Neuron (in vitro differentiated cells): ENCODE results near the gene PCF11.
"Not testable (repeated sequence)": the region's sequence is repeated elsewhere in the genome, so short reads cannot be mapped to it uniquely, and the experiment has no call there.

Source experiments
- H2AFZ ChIP-seq: one replicate; pipeline ENCODE4 v1.6.1; 2013; ENCODE audit warnings: low read depth, mild to moderate bottlenecking, inconsistent platforms, low read length, moderate library complexity
- H3K27me3 ChIP-seq: one replicate; pipeline ENCODE4 v1.6.1; 2013; ENCODE audit warnings: low read length; ENCODE audit not compliant: insufficient read depth
- H3K36me3 ChIP-seq: one replicate; pipeline ENCODE4 v1.6.1; 2013; ENCODE audit warnings: low read length; ENCODE audit not compliant: insufficient read depth
- H3K4me1 ChIP-seq: one replicate; pipeline ENCODE4 v1.6.1; 2013; ENCODE audit warnings: low read length; ENCODE audit not compliant: insufficient read depth
- H3K4me3 ChIP-seq: 2 replicates; pipeline ENCODE4 v1.5.1; 2013; ENCODE audit warnings: mild to moderate bottlenecking, low read length, moderate library complexity
- H3K9me3 ChIP-seq: one replicate; pipeline ENCODE4 v1.6.1; 2013; ENCODE audit warnings: low read length

The PCF11 gene

DNA sequence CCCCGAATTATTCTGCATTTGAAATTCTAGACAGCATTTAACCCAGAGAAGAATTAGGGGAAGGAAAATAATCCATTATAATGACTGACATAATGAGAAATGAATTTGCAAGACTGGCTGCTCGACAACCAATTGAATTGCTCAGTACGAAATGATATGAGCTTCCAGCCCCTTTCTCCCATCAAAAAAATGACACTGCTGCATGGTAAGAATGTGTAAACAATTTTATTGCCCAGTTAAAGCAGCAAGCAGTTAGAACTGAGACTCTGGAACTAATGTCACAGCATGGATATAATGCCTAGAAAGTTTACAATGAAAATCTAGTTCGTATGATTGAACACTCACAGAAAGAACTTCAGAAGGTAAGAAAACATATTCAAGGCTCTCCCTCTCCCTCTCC lies 24.7 kb upstream of the PCF11 start:
- Histone ChIP-seq H3K4me3 (no peak overlapping the region), H3K27me3 (no peaks in the 10 kb centered on the region), H3K36me3 (no peaks in the 10 kb centered on the region), H3K9me3 (no peaks in the 10 kb centered on the region), H2AFZ (no peak overlapping the region), H3K4me1 (no peaks in the 10 kb centered on the region)

DNA sequence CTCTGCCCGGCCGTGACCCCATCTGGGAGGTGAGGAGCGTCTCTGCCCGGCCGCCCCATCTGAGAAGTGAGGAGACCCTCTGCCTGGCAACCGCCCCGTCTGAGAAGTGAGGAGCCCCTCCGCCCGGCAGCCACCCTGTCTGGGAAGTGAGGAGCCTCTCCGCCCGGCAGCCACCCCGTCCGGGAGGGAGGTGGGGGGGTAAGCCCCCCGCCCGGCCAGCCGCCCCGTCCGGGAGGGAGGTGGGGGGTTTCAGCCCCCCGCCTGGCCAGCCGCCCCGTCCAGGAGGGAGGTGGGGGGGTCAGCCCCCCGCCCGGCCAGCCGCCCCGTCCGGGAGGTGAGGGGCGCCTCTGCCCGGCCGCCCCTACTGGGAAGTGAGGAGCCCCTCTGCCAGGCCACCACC lies 23.7 kb upstream of the PCF11 start:
- H3K4me3 ChIP-seq, H2AFZ ChIP-seq, H3K36me3 ChIP-seq, H3K4me1 ChIP-seq, H3K9me3 ChIP-seq, H3K27me3 ChIP-seq: not testable (repeated sequence)

DNA sequence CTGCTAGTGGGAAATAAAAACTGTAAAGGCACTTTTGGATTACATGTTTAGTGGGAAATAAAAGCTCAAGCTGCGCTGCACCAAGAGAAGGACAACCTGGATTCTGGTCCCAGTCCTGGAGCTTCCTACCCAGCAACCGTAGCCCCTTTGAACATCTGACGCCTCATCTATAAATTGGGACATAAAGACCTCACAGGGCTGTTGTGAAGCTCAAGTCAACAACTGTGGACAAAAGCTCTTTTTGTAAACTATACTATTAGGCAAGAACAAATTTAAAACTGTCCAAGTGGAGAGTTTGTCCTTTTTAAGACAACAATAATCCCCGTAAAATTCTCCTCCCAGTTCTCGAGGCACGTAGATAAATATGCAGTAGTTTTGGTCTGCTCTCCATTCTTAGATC lies 17.6 kb upstream of the PCF11 start:
- Histone ChIP-seq H3K36me3 (no peaks in the 10 kb centered on the region), H2AFZ (no peak overlapping the region), H3K9me3 (no peaks in the 10 kb centered on the region), H3K27me3 (peaks cover 15% of the 10 kb centered on the region), H3K4me1 (no peaks in the 10 kb centered on the region), H3K4me3 (no peak overlapping the region)

DNA sequence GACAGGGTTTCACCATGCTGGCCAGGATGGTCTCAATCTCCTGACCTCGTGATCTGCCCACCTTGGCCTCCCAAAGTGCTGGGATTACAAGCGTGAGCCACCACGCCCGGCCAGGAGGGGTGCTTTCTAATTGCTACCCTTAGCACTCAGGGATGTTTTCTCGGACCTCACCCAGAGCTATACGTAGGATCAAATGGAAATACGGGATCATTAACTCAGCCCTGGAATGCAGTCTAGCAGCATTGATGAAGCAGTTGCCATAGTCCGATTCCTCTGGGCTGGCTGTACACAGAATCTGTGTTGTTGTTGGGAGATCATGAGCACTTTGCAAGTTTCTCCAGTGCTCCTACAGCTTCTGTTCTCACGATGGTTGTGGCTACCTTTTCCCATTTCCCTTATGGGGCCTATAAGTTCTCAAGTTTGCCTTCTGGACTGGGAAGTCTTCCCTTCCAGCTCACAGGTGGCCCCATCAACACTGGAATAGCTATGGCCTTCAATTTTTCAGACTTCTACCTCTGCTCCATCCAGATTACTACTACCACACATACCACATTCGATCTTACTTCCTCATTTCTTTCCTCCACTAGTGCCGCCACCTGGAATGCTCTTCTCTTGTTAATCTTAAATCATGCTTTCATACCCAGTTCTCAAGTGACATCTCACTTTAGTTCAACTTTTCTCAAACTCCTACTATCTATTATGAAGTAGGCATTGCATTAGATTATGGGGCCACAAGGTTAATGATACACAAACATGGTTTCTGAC lies 16.1 kb upstream of the PCF11 start:
- Histone ChIP-seq H3K4me1 (no peaks in the 10 kb centered on the region), H2AFZ (no peak overlapping the region), H3K27me3 (peaks cover 18% of the 10 kb centered on the region), H3K9me3 (no peaks in the 10 kb centered on the region), H3K36me3 (no peaks in the 10 kb centered on the region), H3K4me3 (no peak overlapping the region)

DNA sequence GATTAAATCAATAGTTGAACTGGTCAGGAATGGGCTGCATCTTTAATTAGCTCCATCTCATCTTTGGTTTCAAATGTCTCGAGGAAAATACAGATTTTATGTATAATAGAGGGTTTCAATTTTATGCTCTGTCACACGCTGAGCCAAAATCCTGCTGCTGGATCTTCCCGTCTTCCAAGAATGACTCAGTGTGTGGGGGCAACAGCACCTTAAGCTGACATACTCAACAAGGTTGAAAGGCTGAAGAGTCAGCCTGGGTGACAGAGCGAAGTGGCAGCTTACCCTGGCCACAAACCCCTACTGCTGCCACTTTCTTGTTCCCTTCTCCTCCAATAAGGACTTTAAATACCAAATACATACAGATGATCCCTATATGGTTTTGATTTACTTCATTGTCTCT lies 9.0 kb upstream of the PCF11 start:
- Histone ChIP-seq H3K27me3 (peaks cover 11% of the 10 kb centered on the region), H3K4me1 (no peaks in the 10 kb centered on the region), H3K4me3 (no peak overlapping the region), H2AFZ (no peak overlapping the region), H3K9me3 (no peaks in the 10 kb centered on the region), H3K36me3 (no peaks in the 10 kb centered on the region)

DNA sequence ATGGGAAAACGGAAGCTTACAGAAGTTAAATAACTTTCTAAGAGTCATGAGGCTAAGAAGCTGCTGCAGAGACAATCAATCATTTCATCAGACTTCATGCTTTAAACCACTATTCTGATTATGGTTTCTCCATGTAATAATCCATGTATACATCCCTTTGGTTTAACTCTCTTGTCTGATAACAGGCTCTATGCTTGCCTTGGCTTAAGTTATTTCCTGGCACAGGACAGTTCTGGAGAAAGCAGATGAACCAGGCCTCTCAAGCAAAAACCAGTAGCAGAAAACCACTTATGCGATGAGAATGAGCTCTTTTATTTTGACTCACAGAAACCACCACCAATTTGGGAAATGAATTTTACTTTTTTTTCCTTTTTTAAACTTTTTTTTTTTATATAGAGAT lies 6.5 kb upstream of the PCF11 start:
- H3K27me3 ChIP-seq: peaks cover 7% of the 10 kb centered on the region
- H3K36me3 ChIP-seq: no peaks in the 10 kb centered on the region
- no peaks in the 10 kb centered on the region for H3K4me1 ChIP-seq
- H3K9me3 ChIP-seq: no peaks in the 10 kb centered on the region
- no peak overlapping the region for H3K4me3 ChIP-seq
- no peak overlapping the region for H2AFZ ChIP-seq

DNA sequence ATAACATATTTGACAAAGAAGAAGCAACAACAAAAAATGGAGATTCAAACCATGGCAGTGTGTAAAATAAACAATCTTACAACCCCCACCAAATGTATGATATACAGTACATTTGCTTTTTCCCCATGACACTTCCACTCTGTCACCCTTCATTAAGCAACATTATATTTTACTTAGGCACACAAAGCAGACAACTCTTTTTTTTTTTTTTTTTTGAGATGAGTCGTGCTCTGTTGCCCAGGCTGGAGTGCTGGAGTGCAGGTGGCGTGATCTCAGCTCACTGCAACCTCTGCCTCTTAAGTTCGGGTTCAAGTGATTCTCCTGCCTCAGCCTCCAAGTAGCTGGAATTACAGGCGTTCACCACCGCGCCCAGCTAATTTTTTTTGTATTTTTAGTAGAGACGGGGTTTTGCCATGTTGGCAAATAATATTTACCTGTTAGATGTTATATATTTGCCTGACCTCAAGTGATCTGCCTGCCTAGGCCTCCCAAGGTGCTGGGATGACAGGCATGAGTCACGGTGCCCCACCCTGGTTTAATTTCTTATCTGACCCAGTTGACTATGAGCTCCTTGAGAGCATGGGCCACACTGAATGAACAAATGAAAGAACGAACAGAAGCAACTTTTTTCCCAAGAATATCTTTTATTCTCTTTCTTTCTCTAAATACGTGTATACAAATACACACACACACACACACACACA lies 5.5 kb upstream of the PCF11 start:
- H3K4me3 ChIP-seq: no peak overlapping the region
- H3K36me3 ChIP-seq: no peaks in the 10 kb centered on the region
- no peak overlapping the region for H2AFZ ChIP-seq
- H3K4me1 ChIP-seq: no peaks in the 10 kb centered on the region
- peaks cover 7% of the 10 kb centered on the region for H3K27me3 ChIP-seq
- H3K9me3 ChIP-seq: no peaks in the 10 kb centered on the region

DNA sequence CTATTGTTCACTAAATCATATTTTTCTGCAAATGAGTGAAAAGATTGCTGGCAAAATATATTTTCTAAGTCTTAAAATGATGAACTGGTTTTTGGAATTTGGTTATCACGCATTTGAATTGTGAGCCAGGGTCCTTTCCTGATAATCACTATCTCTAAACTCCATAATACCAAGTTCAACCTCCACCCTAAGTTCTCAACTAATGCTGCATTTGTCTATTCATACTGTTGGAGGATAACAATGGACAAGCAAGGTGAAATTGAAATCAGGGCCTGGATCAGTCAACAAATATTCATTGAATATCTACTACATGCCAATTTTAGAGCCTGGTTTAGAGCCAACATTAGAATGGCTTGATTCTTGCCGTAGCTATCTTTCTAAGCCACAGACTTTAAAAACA lies 4.7 kb upstream of the PCF11 start:
- H3K4me3 ChIP-seq: no peak overlapping the region
- H3K36me3 ChIP-seq: no peaks in the 10 kb centered on the region
- H3K9me3 ChIP-seq: no peaks in the 10 kb centered on the region
- H3K4me1 ChIP-seq: no peaks in the 10 kb centered on the region
- H2AFZ ChIP-seq: no peak overlapping the region
- H3K27me3 ChIP-seq: peaks cover 7% of the 10 kb centered on the region

DNA sequence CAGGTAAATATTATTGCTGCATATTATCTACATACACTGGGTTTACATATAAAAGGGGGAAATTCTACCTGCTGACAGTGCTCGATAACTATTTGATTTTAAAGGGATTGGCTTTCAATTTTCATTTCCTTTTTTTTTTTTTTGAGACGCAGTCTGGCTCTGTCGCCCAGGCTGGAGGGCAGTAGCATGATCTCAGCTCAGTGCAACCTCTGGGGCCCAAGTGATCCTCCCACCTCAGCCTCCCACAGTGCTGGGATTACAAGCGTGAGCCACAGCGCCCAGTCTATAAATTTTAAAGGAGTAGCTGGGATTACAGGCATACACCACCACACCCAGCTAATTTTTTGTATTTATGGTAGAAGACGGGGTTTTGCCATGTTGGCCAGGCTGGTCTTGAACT lies 3.2 kb upstream of the PCF11 start:
- Histone ChIP-seq H3K27me3 (no peaks in the 10 kb centered on the region), H3K4me1 (peaks cover under 1% of the 10 kb centered on the region), H2AFZ (no peak overlapping the region), H3K4me3 (no peak overlapping the region), H3K9me3 (no peaks in the 10 kb centered on the region), H3K36me3 (peaks cover under 1% of the 10 kb centered on the region)

DNA sequence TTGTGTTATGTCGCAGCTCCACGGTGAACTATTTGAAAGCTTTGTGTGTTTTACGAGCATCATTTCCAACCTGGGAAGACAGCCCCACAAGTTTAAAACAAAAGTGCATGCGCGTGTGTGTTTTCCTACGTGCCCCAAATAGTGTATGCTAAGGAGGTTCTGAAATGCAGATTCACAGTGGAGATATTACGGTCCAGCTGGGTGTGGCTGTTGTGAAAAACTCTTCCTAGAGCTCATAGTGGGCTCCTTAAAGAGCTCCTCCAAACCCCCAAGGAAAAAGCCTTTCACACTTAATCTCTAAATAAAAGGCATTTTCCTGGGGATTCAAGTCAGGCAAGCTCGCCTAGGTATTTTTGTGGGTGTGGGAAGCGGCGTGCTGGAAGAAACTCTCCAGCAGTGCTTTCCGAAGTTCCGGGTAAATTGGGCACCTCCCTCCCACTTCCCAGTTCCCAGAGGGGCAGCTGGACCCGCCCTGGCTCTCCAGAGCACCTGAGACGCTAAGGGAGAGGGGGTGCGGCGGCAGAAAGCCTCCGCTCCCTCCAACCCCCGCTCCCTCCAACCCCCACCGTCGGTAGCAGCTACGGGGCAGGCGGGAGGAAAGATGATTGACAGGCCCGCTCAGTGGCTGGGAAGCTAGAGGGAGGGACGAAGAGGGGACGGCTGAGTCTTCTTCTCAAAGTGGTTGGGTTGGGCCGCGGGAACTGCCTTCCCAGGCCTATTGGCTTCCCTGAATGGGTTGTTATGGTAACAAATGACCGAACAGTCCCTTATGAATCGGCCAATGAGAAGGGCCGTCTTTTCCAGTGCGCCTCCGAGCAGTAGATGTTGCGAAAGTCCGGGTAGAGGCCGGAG lies 561 bp upstream of the PCF11 start:
- Histone ChIP-seq H3K27me3 (no peaks in the 10 kb centered on the region), H3K36me3 (peaks cover 22% of the 10 kb centered on the region), H3K4me3 (peak overlapping the region; percentile 70), H3K9me3 (no peaks in the 10 kb centered on the region), H2AFZ (peak overlapping the region; percentile 91), H3K4me1 (peaks cover 23% of the 10 kb centered on the region)

DNA sequence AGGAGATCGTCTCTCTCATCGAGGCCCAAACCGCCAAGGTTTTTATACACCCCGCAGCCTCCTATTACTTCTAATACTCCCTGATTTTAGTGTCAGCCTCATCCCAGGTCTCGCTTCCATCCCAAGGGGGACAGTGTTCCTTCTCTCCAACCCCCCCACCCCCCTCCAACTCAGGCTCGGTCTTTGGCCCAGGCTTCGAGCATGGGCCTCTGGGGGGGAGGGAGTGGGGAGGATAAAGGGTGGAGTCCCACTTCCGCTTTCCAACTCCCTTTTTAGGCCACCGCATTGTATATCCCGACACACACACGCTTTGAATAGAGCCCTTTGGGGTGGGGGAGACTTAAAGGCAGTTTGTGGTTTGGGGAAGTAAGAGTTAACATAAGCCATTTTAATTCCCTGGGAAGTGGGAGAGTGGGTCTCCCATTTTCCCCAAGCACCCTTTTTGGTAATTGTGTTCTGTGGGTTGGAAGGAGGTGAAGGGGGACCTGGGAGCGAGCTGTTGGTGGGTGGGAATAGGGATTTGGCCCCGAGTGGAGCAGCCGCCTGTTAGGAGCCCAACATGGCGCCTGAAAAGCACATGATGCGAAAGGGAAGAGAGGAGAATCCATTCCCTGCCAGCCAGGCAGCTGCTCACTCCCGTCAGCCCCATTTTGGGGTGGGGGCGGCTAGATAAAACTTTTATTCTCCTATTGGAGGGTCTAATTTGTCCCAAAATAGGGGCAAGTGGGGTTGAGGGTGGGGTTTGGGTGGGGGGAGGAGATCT lies 844 bp downstream of the PCF11 start:
- Histone ChIP-seq H3K9me3 (no peaks in the 10 kb centered on the region), H3K4me1 (peaks cover 23% of the 10 kb centered on the region), H3K27me3 (no peaks in the 10 kb centered on the region), H3K4me3 (peak overlapping the region; percentile 98), H3K36me3 (peaks cover 26% of the 10 kb centered on the region), H2AFZ (no peak overlapping the region)

DNA sequence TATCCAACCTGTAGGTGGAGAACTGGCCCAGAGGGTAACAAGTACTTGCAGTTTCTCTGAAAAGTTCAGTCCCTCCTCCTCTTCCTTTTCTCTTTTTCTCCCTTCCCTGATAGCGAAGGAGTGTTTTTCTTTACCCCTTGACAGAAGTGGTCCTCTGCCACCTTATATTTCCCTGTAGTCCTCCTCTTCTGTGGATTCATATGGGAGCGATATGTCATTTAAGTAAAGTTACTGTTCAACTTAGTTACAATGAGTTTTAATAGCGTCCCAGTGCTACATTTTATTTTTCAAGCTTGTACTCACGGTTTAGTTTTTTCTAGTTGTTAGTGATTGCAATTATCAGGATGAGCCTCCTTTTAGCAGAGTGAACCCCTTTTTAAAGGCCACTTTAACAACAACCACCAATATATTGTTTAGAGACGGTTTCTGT lies 1.4 kb downstream of the PCF11 start:
- H2AFZ ChIP-seq: no peak overlapping the region
- no peaks in the 10 kb centered on the region for H3K27me3 ChIP-seq
- peak overlapping the region; percentile 98 for H3K4me3 ChIP-seq
- H3K9me3 ChIP-seq: no peaks in the 10 kb centered on the region
- H3K36me3 ChIP-seq: peaks cover 29% of the 10 kb centered on the region
- peaks cover 23% of the 10 kb centered on the region for H3K4me1 ChIP-seq
